T47D (cell line): ENCODE data around the gene PPFIA1.

Experiments
- DNase-seq, 2 experiments: peaks; one replicate each; pipeline versions ENCODE4 v3.0.0 to v3.0.0-alpha.2; 2011 to 2012; ENCODE audit warnings: low read depth in 1 of 2, low spot score in 1 of 2
- JUND ChIP-seq: IDR thresholded peaks from 2 replicates; pipeline ENCODE4 v1.6.1; 2012; ENCODE audit warnings: low read depth
- in situ Hi-C: cut with HindIII; loops from 2 replicates; pipeline ENCODE4 v1.10.0; 2016; ENCODE audit warnings: low sequenced_read_pairs, low pct_unique_long_range_greater_than_20kb

Gene PPFIA1

GRCh38 chr11:70413151-70413550, 142.7 kb downstream of the PPFIA1 start:
- DNase-seq: no peak
- TF ChIP-seq JUND: no peak
- in situ Hi-C loops: no loop called here

GRCh38 chr11:70414341-70415100, 144.0 kb downstream of the PPFIA1 start:
- TF ChIP-seq JUND: no peak
- in situ Hi-C loops: no loop called here
- no peak for DNase-seq

- no peak for DNase-seq
- in situ Hi-C loops: no loop called here
- no peak for TF ChIP-seq JUND
Observed at GRCh38 chr11:70415191-70415590, 144.7 kb downstream of the PPFIA1 start.

GRCh38 chr11:70415642-70416395, 145.3 kb downstream of the PPFIA1 start:
- TF ChIP-seq JUND: no peak
- in situ Hi-C loops: no loop called here
- DNase-seq: no peak

- no peak for DNase-seq
- in situ Hi-C loops: no loop called here
- TF ChIP-seq JUND: no peak
Observed at GRCh38 chr11:70416881-70417280, 146.4 kb downstream of the PPFIA1 start.

GRCh38 chr11:70418130-70418529, 147.6 kb downstream of the PPFIA1 start:
- in situ Hi-C loops: no loop called here
- no peak for DNase-seq
- no peak for TF ChIP-seq JUND

- no peak for DNase-seq
- in situ Hi-C loops: no loop called here
- TF ChIP-seq JUND: no peak
Observed at GRCh38 chr11:70419307-70420007, 149.0 kb downstream of the PPFIA1 start.

- no peak for TF ChIP-seq JUND
- in situ Hi-C loops: no loop called here
- DNase-seq: no peak
Observed at GRCh38 chr11:70420008-70420464, 149.5 kb downstream of the PPFIA1 start.

GRCh38 chr11:70420496-70420895, 150.0 kb downstream of the PPFIA1 start:
- in situ Hi-C loops: no loop called here
- TF ChIP-seq JUND: no peak

GRCh38 chr11:70421123-70421522, 150.6 kb downstream of the PPFIA1 start:
- in situ Hi-C loops: no loop called here
- no peak for DNase-seq
- no peak for TF ChIP-seq JUND

More at GRCh38 chr11:70420496-70420895, 150.0 kb downstream of the PPFIA1 start:
- no peak for DNase-seq

GRCh38 chr11:70422692-70423522, 152.4 kb downstream of the PPFIA1 start:
- DNase-seq: no peak
- in situ Hi-C loops: no loop called here
- TF ChIP-seq JUND: no peak
